ENCODE results near the gene NKAIN4.

NKAIN4 gene

GRCh38 chr20:63216849-63217471 lies 37.3 kb downstream of the NKAIN4 start:
- DNase-seq, result no peak

GRCh38 chr20:63216041-63216848 lies 38.0 kb downstream of the NKAIN4 start, which contains the start of gene YTHDF1:
YTHDF1 (minus strand) TSS chr20:63216131; CDS start chr20:63215892, 239 bp downstream.
- peak; percentile 91 for DNase-seq

- no peak for DNase-seq
These were observed 38.9 kb downstream of the NKAIN4 start for GRCh38 chr20:63215101-63216040.

- no peak for DNase-seq
These were observed 39.7 kb downstream of the NKAIN4 start for GRCh38 chr20:63214514-63214913.

- DNase-seq, result no peak
These were observed 41.5 kb downstream of the NKAIN4 start for GRCh38 chr20:63212792-63213191.

DNA sequence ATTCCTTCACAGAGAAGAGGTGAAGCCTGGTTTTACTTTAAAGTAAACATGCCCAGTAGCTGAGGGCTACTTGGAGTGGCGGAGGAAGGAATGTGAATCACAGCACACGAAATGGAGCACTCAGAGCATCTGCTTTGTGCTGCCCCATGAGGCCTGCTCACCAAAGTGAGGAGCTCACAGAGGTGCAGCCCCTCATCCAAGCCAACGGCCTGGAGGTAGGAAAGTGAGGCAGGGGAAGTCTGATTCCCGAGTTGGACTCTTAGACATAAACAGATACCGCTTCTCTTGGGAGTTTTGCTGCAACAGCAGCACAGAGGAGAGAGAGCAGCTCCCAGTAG lies 41.9 kb downstream of the NKAIN4 start:
- DNase-seq, result no peak

DNA sequence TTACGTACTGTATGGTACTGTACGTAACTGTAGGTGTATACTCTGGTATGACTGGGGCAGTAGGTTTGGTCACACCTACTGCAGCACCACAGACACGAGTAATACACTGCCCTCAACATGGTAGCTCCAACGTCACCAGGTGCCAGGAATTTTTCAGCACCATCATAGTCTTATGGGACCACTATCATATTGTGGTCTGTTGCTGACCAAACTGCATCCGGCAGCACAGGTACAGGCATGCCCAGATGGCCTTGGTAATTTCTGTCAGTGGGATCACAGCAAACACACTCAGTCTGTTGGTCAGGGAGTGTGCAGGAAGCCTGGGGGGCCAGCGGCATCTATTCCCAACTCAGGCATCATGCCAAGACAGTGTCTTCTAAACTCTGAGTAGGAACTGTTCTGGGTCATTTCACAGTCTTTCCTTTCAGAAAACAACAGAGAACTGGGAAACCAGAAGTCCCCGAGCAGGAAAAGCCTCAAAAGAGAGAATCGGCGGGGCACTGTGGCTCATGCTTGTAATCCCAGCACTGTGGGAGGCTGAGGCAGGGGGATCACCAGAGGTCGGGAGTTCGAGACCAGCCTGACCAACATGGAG lies 44.2 kb downstream of the NKAIN4 start:
- DNase-seq, result no peak

GRCh38 chr20:63208346-63208909 lies 45.8 kb downstream of the NKAIN4 start:
- no peak for DNase-seq

GRCh38 chr20:63206878-63207277 lies 47.4 kb downstream of the NKAIN4 start:
- DNase-seq, result no peak

DNA sequence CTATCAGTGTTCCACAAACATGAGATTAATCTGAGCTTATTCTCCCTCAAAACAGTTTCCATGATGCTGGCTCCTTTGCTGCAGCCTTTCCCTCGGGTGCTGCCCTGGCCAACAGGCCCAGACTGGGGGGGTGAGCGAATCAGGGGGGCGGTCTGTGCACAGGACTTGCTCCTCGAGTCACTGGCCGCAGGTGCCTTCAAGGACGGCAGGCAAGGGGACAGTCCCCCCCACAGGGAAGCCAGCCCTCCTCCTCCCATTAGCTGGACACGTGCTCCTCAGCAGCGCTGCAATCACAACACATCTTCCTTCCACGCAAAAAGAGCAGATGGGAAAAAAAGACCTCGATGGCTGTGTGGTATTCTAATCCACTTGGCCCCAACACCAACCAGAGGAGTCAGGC lies 48.4 kb downstream of the NKAIN4 start:
- no peak for DNase-seq

DNA sequence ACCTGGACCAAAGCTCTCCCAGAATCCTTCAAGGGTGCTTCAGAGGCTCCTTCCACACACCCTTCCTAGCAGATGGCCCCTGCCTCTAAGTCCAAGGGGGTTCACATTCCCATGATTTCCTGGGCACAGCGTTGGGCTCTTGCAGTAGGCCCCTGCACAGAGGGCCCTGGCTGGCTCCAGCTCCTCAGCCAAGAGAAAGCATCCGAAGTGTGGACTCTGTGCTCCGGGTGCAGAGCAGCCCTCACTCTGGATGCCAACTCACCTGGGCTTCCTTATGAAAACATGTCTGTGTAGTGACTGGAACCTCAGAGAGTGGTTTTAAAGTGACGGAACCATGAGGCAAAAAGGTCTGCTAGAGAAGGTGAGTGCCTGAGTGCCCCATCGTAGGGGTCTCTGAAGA lies 49.9 kb downstream of the NKAIN4 start:
- no peak for DNase-seq

- DNase-seq, result no peak
These were observed 51.3 kb downstream of the NKAIN4 start for GRCh38 chr20:63202811-63203526.

DNA sequence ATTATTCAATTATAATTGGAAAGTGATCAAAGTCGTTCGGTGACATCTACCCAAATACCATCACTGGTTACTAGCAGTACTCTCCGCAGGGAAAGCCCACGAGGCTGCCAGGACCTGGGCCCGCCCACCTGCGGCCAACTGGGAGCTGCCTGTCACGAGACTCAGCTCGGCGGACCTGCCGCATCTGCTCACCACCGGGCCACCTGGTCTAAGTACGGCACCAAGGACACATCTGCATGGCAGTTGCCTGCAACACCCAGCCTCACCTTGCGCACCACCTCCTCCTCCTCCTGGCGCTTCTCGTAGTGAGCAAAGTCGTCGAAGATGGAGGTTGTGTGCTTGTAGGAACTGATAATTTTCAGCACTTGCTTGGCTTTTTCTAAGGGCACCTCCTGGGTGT lies 52.2 kb downstream of the NKAIN4 start:
- no peak for DNase-seq

DNA sequence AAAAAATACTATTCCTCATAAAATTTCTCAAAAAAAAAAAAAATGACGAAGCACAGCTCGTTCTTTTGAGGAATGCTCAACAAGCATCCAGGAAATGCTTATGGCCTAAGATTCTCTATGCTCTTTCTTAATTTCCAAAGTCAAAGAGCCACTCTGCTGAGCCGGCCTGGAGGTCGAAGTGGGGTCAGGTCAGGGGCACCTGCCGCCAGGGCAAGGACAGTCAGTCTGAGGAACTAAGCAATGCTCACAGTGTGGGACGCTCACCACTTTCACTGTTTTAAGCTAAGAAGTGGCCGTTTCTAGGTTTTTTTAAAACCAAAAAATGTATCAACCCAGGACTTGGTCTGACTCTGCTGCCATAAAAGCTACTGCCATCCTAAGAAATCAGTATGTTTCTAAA lies 55.7 kb downstream of the NKAIN4 start:
- no peak for DNase-seq

GRCh38 chr20:63196768-63197470 lies 57.3 kb downstream of the NKAIN4 start:
- DNase-seq, result no peak

DNA sequence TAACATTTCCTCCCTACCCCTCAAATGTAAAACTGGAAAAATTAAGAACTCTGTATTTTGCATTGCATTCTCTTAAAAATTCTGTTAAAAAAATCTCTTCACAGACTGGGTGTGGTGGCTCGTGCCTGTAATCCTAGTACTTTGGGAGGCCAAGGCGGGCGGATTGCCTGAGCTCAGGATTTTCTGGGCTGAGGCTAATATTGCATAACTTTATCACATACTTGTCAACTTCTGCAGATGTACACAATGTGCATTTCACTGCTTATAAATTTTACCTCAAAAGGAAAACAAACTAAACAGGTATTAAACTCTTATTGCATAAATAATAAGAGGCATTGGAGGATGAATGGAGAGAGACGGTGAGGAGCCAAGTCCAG lies 59.5 kb downstream of the NKAIN4 start:
- DNase-seq, result no peak

DNA sequence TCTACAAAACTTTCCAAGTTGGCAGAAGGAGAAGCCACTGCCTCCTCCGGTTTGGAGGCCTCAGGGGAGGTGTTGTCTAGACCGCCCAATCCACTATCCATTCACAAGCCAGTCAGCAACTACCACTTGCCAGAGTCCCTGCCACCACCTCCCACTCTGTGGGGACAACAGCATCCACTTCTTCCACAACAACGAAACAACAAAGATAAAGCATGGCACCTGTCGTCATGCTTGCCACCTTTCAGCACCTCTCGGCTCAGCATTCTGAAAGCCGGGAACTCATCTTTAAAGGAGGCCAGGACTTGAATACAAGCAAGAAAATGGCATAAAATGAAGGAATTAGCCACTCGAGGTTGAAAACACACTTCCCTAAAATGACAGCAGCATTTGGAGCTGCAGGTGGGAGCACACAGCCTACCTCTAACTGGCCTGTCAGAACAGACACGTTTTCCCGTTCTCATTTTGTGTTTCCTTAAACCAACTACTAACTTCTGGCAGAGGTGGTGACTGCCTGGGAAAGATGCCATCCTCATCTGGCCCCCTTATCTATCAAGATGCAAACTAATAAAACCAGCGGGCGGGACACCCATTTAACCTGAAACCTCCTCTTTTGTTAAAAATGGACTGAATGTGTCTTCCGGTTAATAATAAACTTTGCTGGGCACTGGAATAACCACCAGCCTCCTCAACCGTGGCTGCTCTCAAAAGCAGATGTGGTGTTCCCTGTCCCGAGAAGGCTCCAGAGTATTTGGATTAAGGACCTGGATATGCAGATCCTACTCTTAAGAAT lies 60.1 kb downstream of the NKAIN4 start:
- no peak for DNase-seq

DNA sequence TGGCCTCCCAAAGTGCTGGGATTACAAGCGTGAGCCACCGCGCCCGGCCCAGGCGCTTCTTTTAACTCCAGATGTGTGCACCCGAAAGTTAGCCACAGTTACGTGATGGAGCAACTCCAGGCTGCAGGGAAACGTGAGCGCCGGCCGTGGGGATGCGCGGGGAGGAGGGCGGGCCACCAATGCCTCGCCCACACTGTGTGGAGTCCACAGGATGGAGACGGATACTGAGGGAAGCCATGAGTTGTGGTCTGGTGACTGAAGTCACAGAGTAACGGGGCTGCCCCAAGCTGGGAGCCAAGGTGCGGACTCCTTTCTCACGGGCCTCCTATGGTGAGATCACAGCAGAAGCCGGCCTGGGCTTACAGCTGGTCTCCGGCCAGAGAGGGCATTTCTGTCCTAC lies 61.5 kb downstream of the NKAIN4 start:
- DNase-seq, result no peak

GRCh38 chr20:63191400-63191799 lies 62.9 kb downstream of the NKAIN4 start:
- DNase-seq, result no peak

DNA sequence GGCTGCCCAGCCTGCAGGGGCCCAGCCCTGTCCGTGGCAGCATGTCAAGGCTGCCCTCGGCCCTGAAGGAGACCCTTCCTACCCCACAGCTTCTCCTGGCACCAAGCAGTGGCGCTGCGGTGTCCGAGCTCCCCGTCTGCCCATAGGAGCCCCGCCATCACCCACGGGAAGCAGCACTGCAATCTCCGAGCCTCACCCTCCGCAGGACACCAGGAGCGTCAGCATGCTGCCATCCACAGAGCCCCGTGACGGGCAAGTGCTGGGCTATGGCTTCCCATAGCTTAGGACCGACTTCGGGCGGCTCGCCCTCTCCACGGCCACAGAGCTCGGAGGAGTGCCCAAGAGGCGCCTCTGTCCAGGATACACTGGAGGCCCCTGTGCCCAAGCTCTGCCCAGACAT lies 63.4 kb downstream of the NKAIN4 start:
- DNase-seq, result no peak
